ENCODE measurements around the gene CCDC28B. TPM values are rescaled to one million over a fixed set of nuclear protein-coding genes. Genes with fewer than 3 reads are reported as not detected.

CCDC28B gene
- total and polyA plus RNA-seq, 2 of the 13 experiments (the other 11 are each of a cell fraction or from before 2014, with no cell fraction given) = 2.6 to 3.5 TPM

- H3K79me2 ChIP-seq (ENCODE audit: insufficient read depth, low read length) = peaks cover 29% of the 10 kb centered on the region
- FAIRE-seq (no peak), ATAC-seq (no peak), DNase-seq (ENCODE audit: low spot score) (no peak)
- H2AFZ ChIP-seq (ENCODE audit: low read length) = no peak overlapping the region
- H3K4me3 ChIP-seq (replicated peaks in 1 of 3; ENCODE audit: insufficient read depth in 1 of 3, low read depth in 2 of 3, low read length in 3 of 3) = peak overlapping the region; percentile 82 to 89 (median 85)
- H3K9me3 ChIP-seq (ENCODE audit: low read length) = no peaks in the 10 kb centered on the region
- no peaks in the 10 kb centered on the region; the same call in 1 of the 2 replicates for H4K20me1 ChIP-seq (ENCODE audit: insufficient read depth, low read length)
- H3K36me3 ChIP-seq (replicated peaks in 1 of 2; ENCODE audit: control insufficient read depth in 1 of 2, insufficient read depth in 2 of 2, low read length in 2 of 2) = peaks cover 13 to 27% of the 10 kb centered on the region in 2 experiments; a peak in 4 of 5 replicates
- ChIA-PET POLR2A (interaction anchor here (0.9 to 1.8 kb wide), 3 partner anchors 30 to 70 kb away, joined by 3 to 4 read pairs (median 4); partner anchors contain the start of genes HDAC1, LCK and TXLNA), CTCF (ENCODE audit: low intra/inter-chr PET ratio, low total read pairs) (no interaction called here)
- peak overlapping the region; percentile 91 for H3K9ac ChIP-seq (ENCODE audit: insufficient read depth, low read depth, low read length)
- in situ Hi-C loops (cut with HindIII; ENCODE audit: extremely low pct_ligation_motif_present, low pct_unique_long_range_greater_than_20kb) (no loop called here), intact Hi-C loops (cut with micrococcal nuclease; ENCODE audit: unreplicated experiment) (no loop called here)
- peak overlapping the region; percentile 91 for H3K4me2 ChIP-seq (ENCODE audit: low read depth, low read length)
- H3K27ac ChIP-seq (ENCODE audit: extremely low read length, insufficient read depth, low read length) = peak overlapping the region; percentile 69
- peaks cover 29% of the 10 kb centered on the region for H3K4me1 ChIP-seq (ENCODE audit: insufficient read depth, low read length)
- H3K27me3 ChIP-seq (ENCODE audit: control insufficient read depth in 1 of 2, insufficient read depth in 2 of 2, low read length in 2 of 2) = no peaks in the 10 kb centered on the region; a peak in 2 of 5 replicates
- TF ChIP-seq FOSL2 (CRISPR knock-in tag; IDR thresholded peaks at IDR 0.05) (no peak), HOXA9 (CRISPR knock-in tag; IDR thresholded peaks at IDR 0.05; ENCODE audit: borderline replicate concordance) (no peak), ZBTB2 (CRISPR knock-in tag; IDR thresholded peaks at IDR 0.05; ENCODE audit: low read depth) (no peak), ZNF615 (CRISPR knock-in tag; IDR thresholded peaks at IDR 0.05; ENCODE audit: borderline replicate concordance) (no peak), BRF2 (CRISPR knock-in tag; IDR thresholded peaks at IDR 0.05) (0 out of 2 replicates have a peak, but pooled peaks have one; percentile 28), GPBP1L1 (CRISPR knock-in tag; IDR thresholded peaks at IDR 0.05) (no peak), SP5 (CRISPR knock-in tag; IDR thresholded peaks at IDR 0.05; ENCODE audit: borderline replicate concordance, low read depth) (no peak), ZC3H4 (CRISPR knock-in tag; IDR thresholded peaks at IDR 0.05; ENCODE audit: borderline replicate concordance) (no peak), PRDM10 (CRISPR knock-in tag; IDR thresholded peaks at IDR 0.05; ENCODE audit: low read depth) (0 out of 2 replicates have a peak, but pooled peaks have one; percentile 0)
- TSS peak; percentile 47 for BruUV-seq (replicated peaks)
- WGBS (ENCODE audit: low lambda C conversion rate) = 0% methylated on average over 6 of the region's 13 CpGs
Observed at GRCh38 chr1:32221581-32221979, 21.2 kb downstream of the CCDC28B start.
